ENCODE results near the gene ABCG1.
A peak's percentile ranks its signal among the peaks of the same experiment; 100 is the strongest.

Gene ABCG1

GRCh38 chr21:42233067-42233961 lies 14.4 kb downstream of the ABCG1 start:
- ATAC-seq (ENCODE audit: low read depth): 0 out of 3 replicates have a peak, but pooled peaks have one; percentile 18
- no peaks in the 10 kb centered on the region for H3K36me3 ChIP-seq (ENCODE audit: low read depth)
- peaks cover 18% of the 10 kb centered on the region for H3K4me1 ChIP-seq (ENCODE audit: insufficient read depth, poor library complexity, severe bottlenecking)
- H3K4me3 ChIP-seq (ENCODE audit: severe bottlenecking): no peak overlapping the region
- H3K27ac ChIP-seq (ENCODE audit: poor library complexity, severe bottlenecking): peak overlapping the region; percentile 22
- DNase-seq (ENCODE audit: low spot score): no peak
- no peak for TF ChIP-seq CTCF (IDR thresholded peaks at IDR 0.05; ENCODE audit: poor library complexity, severe bottlenecking)
- no peaks in the 10 kb centered on the region for H3K27me3 ChIP-seq (ENCODE audit: insufficient read depth, poor library complexity, severe bottlenecking)
- H3K9me3 ChIP-seq (ENCODE audit: severe bottlenecking): no peaks in the 10 kb centered on the region

- ATAC-seq (ENCODE audit: low read depth) (no peak), DNase-seq (ENCODE audit: low spot score) (no peak)
- Histone ChIP-seq H3K27me3 (ENCODE audit: insufficient read depth, poor library complexity, severe bottlenecking) (no peaks in the 10 kb centered on the region), H3K9me3 (ENCODE audit: severe bottlenecking) (no peaks in the 10 kb centered on the region), H3K4me1 (ENCODE audit: insufficient read depth, poor library complexity, severe bottlenecking) (peaks cover 14% of the 10 kb centered on the region), H3K27ac (ENCODE audit: poor library complexity, severe bottlenecking) (peak overlapping the region; percentile 28), H3K36me3 (ENCODE audit: low read depth) (no peaks in the 10 kb centered on the region), H3K4me3 (ENCODE audit: severe bottlenecking) (peak overlapping the region; percentile 29)
- no peak for TF ChIP-seq CTCF (IDR thresholded peaks at IDR 0.05; ENCODE audit: poor library complexity, severe bottlenecking)
Observed at GRCh38 chr21:42234041-42234440, 15.1 kb downstream of the ABCG1 start.

- H3K27me3 ChIP-seq (ENCODE audit: insufficient read depth, poor library complexity, severe bottlenecking): no peaks in the 10 kb centered on the region
- TF ChIP-seq CTCF (IDR thresholded peaks at IDR 0.05; ENCODE audit: poor library complexity, severe bottlenecking): no peak
- H3K27ac ChIP-seq (ENCODE audit: poor library complexity, severe bottlenecking): peak overlapping the region; percentile 28
- DNase-seq (ENCODE audit: low spot score) (no peak), ATAC-seq (ENCODE audit: low read depth) (peak; percentile 79)
- H3K36me3 ChIP-seq (ENCODE audit: low read depth): no peaks in the 10 kb centered on the region
- H3K9me3 ChIP-seq (ENCODE audit: severe bottlenecking): no peaks in the 10 kb centered on the region
- H3K4me3 ChIP-seq (ENCODE audit: severe bottlenecking): peak overlapping the region; percentile 29
- peaks cover 14% of the 10 kb centered on the region for H3K4me1 ChIP-seq (ENCODE audit: insufficient read depth, poor library complexity, severe bottlenecking)
Observed at GRCh38 chr21:42234464-42235241, 15.7 kb downstream of the ABCG1 start.

- H3K36me3 ChIP-seq (ENCODE audit: low read depth): no peaks in the 10 kb centered on the region
- no peaks in the 10 kb centered on the region for H3K9me3 ChIP-seq (ENCODE audit: severe bottlenecking)
- ATAC-seq (ENCODE audit: low read depth) (no peak), DNase-seq (ENCODE audit: low spot score) (no peak)
- no peak overlapping the region for H3K4me3 ChIP-seq (ENCODE audit: severe bottlenecking)
- no peak for TF ChIP-seq CTCF (IDR thresholded peaks at IDR 0.05; ENCODE audit: poor library complexity, severe bottlenecking)
- no peak overlapping the region for H3K27ac ChIP-seq (ENCODE audit: poor library complexity, severe bottlenecking)
- peaks cover 14% of the 10 kb centered on the region for H3K4me1 ChIP-seq (ENCODE audit: insufficient read depth, poor library complexity, severe bottlenecking)
- H3K27me3 ChIP-seq (ENCODE audit: insufficient read depth, poor library complexity, severe bottlenecking): no peaks in the 10 kb centered on the region
Observed at GRCh38 chr21:42235593-42235992, 16.7 kb downstream of the ABCG1 start.
